K562 (cell line): ENCODE data around the gene SNAI1. TPM values are rescaled to one million over a fixed set of nuclear protein-coding genes. Genes with fewer than 3 reads are reported as not detected.

Source experiments
- ATAC-seq: fragments of 200-7000 bp; cut with Tn5 transposase; 3 replicates; pipeline ENCODE4 v1.9.1; 2020; ENCODE audit warnings: moderate library complexity
- BruUV-seq: library from RNA; stranded (reverse); fragments of 400-500 nt; replicated peaks from 2 replicates; lab custom pipeline; 2021; lab: Mats Ljungman, UMichigan
- CTCF ChIA-PET: fragments of 300-600 bp; formaldehyde crosslinking; extraction: SDS; loops from one replicate; lab custom pipeline; 2021; ENCODE audit warnings: low intra/inter-chr PET ratio; lab: Yijun Ruan, JAX
- POLR2A ChIA-PET: fragments of 300-600, 350-650 bp; sonication (Branson Sonifier 250); formaldehyde crosslinking; extraction: SDS; loops from one replicate; lab custom pipeline; 2021; ENCODE audit warnings: antibody characterized with exemption, inconsistent platforms; lab: Yijun Ruan, JAX
- DNase-seq, 4 experiments: peaks; one replicate each; pipeline versions ENCODE4 v3.0.0 to v3.0.0-alpha.2; 2011 to 2018; ENCODE audit warnings: low spot score in 3 of 4, mixed read lengths in 3 of 4; ENCODE audit errors: extremely low read depth in 1 of 4
- FAIRE-seq: peaks from 2 replicates; lab custom pipeline; 2011; peaks lifted over from hg19 to GRCh38; lab: Jason Lieb, UNC
- H2AFZ ChIP-seq: 2 replicates; pipeline ENCODE4 v1.6.0; 2011; ENCODE audit warnings: low read depth, low read length, control low read depth, inconsistent platforms
- H3K27ac ChIP-seq: fragments of 200-600 bp; 3 replicates; pipeline ENCODE4 v1.8.0; 2011; ENCODE audit warnings: low read depth, mild to moderate bottlenecking, control low read depth, inconsistent platforms, low read length, moderate library complexity, mixed read lengths; ENCODE audit errors: extremely low read depth
- H3K27me3 ChIP-seq, 2 experiments: fragments of 300-600 bp in 1 of 2; 2 replicates in 1 of 2; 3 replicates in 1 of 2; pipeline versions ENCODE4 v1.6.0 to v1.8.0; 2011; ENCODE audit warnings: inconsistent platforms in 2 of 2, low read length in 2 of 2, mild to moderate bottlenecking in 1 of 2, mixed read lengths in 1 of 2, moderate library complexity in 1 of 2; ENCODE audit not compliant: control insufficient read depth in 2 of 2, insufficient read depth in 2 of 2
- H3K36me3 ChIP-seq: fragments of 300-600 bp; 3 replicates; pipeline ENCODE4 v1.8.0; 2011; ENCODE audit warnings: mild to moderate bottlenecking, low read length, inconsistent platforms; ENCODE audit not compliant: control insufficient read depth, insufficient read depth
- H3K4me1 ChIP-seq, 2 experiments: fragments of 200-600 bp in 1 of 2; replicated peaks in 1 of 2; 2 replicates in 1 of 2; 3 replicates in 1 of 2; pipeline versions ENCODE4 v1.5.1 to v1.8.0; 2011; ENCODE audit warnings: inconsistent platforms in 2 of 2, low read length in 2 of 2, mild to moderate bottlenecking in 1 of 2, mixed read lengths in 1 of 2, moderate library complexity in 1 of 2; ENCODE audit not compliant: control insufficient read depth in 2 of 2, insufficient read depth in 2 of 2
- H3K4me2 ChIP-seq: 2 replicates; pipeline ENCODE4 v1.6.1; 2011; ENCODE audit warnings: low read length, control low read depth, inconsistent platforms, mixed read lengths; ENCODE audit not compliant: insufficient read depth
- H3K4me3 ChIP-seq: fragments of 200-600 bp; sonication (generic), shearing (Covaris generic); 2 replicates; pipeline ENCODE4 v1.5.1; 2016; ENCODE audit warnings: control low read depth, inconsistent platforms
- H3K79me2 ChIP-seq: fragments of 200-600 bp; 3 replicates; pipeline ENCODE4 v1.8.0; 2011; ENCODE audit warnings: low read length, inconsistent platforms; ENCODE audit not compliant: control insufficient read depth, insufficient read depth
- H3K9ac ChIP-seq, 2 experiments: 2 replicates each; pipeline versions ENCODE4 v1.6.0 to v1.6.1; 2011; ENCODE audit warnings: low read depth in 2 of 2, low read length in 2 of 2, control low read depth in 1 of 2, inconsistent platforms in 1 of 2, mild to moderate bottlenecking in 1 of 2, mixed read lengths in 1 of 2; ENCODE audit not compliant: insufficient read depth in 1 of 2
- H3K9me1 ChIP-seq: one replicate; pipeline ENCODE4 v1.6.0; 2011; ENCODE audit warnings: inconsistent platforms, mild to moderate bottlenecking, low read length, moderate library complexity; ENCODE audit not compliant: control insufficient read depth, insufficient read depth
- H3K9me3 ChIP-seq: replicated peaks from 2 replicates; pipeline ENCODE4 v1.5.1; 2011; ENCODE audit warnings: low read depth, low read length, inconsistent platforms; ENCODE audit not compliant: control insufficient read depth, insufficient read depth
- H4K20me1 ChIP-seq: replicated peaks from 2 replicates; pipeline ENCODE4 v1.6.1; 2011; ENCODE audit warnings: low read length, inconsistent platforms, mixed read lengths; ENCODE audit not compliant: control insufficient read depth, insufficient read depth
- CBFB ChIP-seq: sonication (generic); formaldehyde crosslinking; IDR thresholded peaks from 2 replicates; pipeline ENCODE4 v1.4.0; 2020; ENCODE audit warnings: mild to moderate bottlenecking, missing genetic modification reagents
- CHD7 ChIP-seq: fragments of 200-600 bp; sonication (generic); IDR thresholded peaks from one replicate; pipeline ENCODE4 v1.6.1; 2012; ENCODE audit warnings: mild to moderate bottlenecking, low read depth, low read length, inconsistent platforms
- FOXK2 ChIP-seq, 2 experiments: fragments of 450-650 bp; IDR thresholded peaks in 1 of 2; conservative IDR thresholded peaks in 1 of 2; 2 replicates each; pipeline ENCODE4 v1.6.1; 2016; ENCODE audit warnings: low read depth in 2 of 2, mild to moderate bottlenecking in 1 of 2
- POLR2G ChIP-seq: fragments of 200-400 bp; formaldehyde crosslinking; IDR thresholded peaks from 2 replicates; pipeline ENCODE4 v1.6.1; 2017; ENCODE audit warnings: low read depth, mild to moderate bottlenecking, antibody characterized with exemption, low read length, moderate library complexity
- RBFOX2 ChIP-seq: fragments of 200-400 bp; formaldehyde crosslinking; IDR thresholded peaks from 2 replicates; pipeline ENCODE4 v1.6.1; 2017; ENCODE audit warnings: low read depth, mild to moderate bottlenecking, low read length, moderate library complexity
- ZNF311 ChIP-seq: fragments of 250-450 bp; sonication (Bioruptor Pico); IDR thresholded peaks from 2 replicates; pipeline ENCODE4 v1.4.0; 2020; ENCODE audit warnings: mild to moderate bottlenecking, moderate library complexity
- WGBS: fragments of 100-300 bp; shearing (Covaris generic); methylation state at CpG from one replicate; pipeline ENCODE4 v1.1.6; 2016; ENCODE audit warnings: low coverage, mixed read lengths; ENCODE audit not compliant: insufficient coverage; ENCODE audit errors: missing lambda C conversion rate; 5-methylcytosine and 5-hydroxymethylcytosine counted together
- in situ Hi-C: fragments of 300-500 bp; cut with MboI; formaldehyde crosslinking; loops from 4 replicates; pipeline ENCODE4 v1.15.0; 2018; ENCODE audit warnings: inconsistent platforms, mixed read lengths
- intact Hi-C: fragments of 100-400 bp; cut with micrococcal nuclease; formaldehyde crosslinking; loops from 2 replicates; pipeline ENCODE4 v1.14.2; 2022
- polyA plus RNA-seq, 8 experiments: library from polyadenylated mRNA; depleted of rRNA in 4 of 8; stranded (reverse) in 5 of 8; unstranded in 3 of 8; fragments of >200 nt; fragmentation: Nextera tagmentation in 2 of 8; fragmentation: Illumina TruSeq in 1 of 8; extraction: Ambion mirVana in 2 of 8; extraction: Trizol in 1 of 8; gene quantifications; 2 replicates each; pipeline versions ENCODE4 v1.2.1 to v1.2.3, GENCODE V29; 2011 to 2014; ENCODE audit warnings: inconsistent platforms in 1 of 8, missing spikeins in 1 of 8
- total RNA-seq, 7 experiments: library from RNA; depleted of rRNA in 6 of 7; stranded (reverse); fragments of >200 nt in 6 of 7; fragmentation: Illumina TruSeq in 2 of 7; extraction: Trizol in 2 of 7; gene quantifications; 2 replicates each; pipeline versions ENCODE4 v1.2.1 to v1.2.3, GENCODE V29; 2011 to 2021; ENCODE audit warnings: low replicate concordance in 1 of 7
- TF ChIP-seq, protein P1 (sequence below): fragments of 250-450 bp; sonication (Bioruptor Pico); IDR thresholded peaks from 2 replicates; pipeline ENCODE4 v1.5.0; 2021

SNAI1 gene
- total and polyA plus RNA-seq, 9 of the 15 experiments (the other 6 are each of a cell fraction or from before 2014, with no cell fraction given), result 0.32 to 11.6 (median 2.0) TPM

DNA sequence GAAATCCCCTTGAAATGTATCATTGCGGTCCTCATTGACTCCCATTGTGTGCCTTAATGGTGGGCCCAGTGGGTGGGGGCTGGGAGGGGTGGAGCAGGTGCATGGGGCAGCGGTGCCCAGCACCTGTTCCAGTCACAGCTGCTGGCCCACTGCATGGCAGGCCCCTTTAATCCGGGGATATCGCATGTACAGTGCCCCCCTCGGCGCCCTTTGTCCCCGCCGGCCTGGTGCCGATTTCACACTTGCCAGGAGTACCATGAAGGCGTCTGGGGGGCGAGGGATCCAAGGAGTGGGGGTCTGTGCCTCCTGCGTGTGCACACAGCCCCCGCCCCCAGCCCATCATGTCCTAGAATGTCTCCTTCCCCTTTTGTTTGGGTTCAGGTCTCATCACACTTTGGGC is 2.8 kb downstream of the SNAI1 start:
- POLR2A ChIA-PET, result interaction anchor here (0.6 to 6.3 kb wide), 19 partner anchors 7 to 274 kb away, joined by 3 to 78 read pairs (median 6); no protein-coding TSS in a partner anchor
- in situ Hi-C loops, result no loop called here
- Histone ChIP-seq H2AFZ (no peak overlapping the region), H3K27me3 (no peaks in the 10 kb centered on the region), H3K4me1 (peaks cover 80 to 83% of the 10 kb centered on the region in 2 experiments), H3K9me3 (no peaks in the 10 kb centered on the region), H3K36me3 (peaks cover 55% of the 10 kb centered on the region), H3K9me1 (peaks cover 8% of the 10 kb centered on the region)
- CTCF ChIA-PET, result no interaction called here
- no peak for FAIRE-seq
- no peak for ATAC-seq
- no TSS peak for BruUV-seq
- peak in 1 of 4 experiments; percentile 17 for DNase-seq
- TF ChIP-seq CHD7, result no peak
- TF ChIP-seq, protein P1, sequence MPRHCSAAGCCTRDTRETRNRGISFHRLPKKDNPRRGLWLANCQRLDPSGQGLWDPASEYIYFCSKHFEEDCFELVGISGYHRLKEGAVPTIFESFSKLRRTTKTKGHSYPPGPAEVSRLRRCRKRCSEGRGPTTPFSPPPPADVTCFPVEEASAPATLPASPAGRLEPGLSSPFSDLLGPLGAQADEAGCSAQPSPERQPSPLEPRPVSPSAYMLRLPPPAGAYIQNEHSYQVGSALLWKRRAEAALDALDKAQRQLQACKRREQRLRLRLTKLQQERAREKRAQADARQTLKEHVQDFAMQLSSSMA, result no peak
- TF ChIP-seq POLR2G, result peak; percentile 75
- TF ChIP-seq CBFB (CRISPR knock-in tag), result no peak
- TF ChIP-seq FOXK2 (conservative IDR thresholded peaks at IDR 0.05 in 1 of 2, IDR thresholded peaks at IDR 0.05 in 1 of 2; ENCODE audit: low read depth in 2 of 2), result no peak
- TF ChIP-seq RBFOX2, result peak; percentile 80
- TF ChIP-seq ZNF311, result no peak
- TF ChIP-seq, all 486 proteins: peak for 2
- peaks cover 50% of the 10 kb centered on the region for H3K79me2 ChIP-seq
- intact Hi-C loops, result loop anchor here (10.0 kb wide), 1 partner anchor 479 kb away; no protein-coding TSS in a partner anchor
- peak overlapping the region; percentile 98 for H3K4me2 ChIP-seq
- H3K4me3 ChIP-seq, result peak overlapping the region; percentile 92
- 80% methylated on average over 11 of the region's 13 CpGs for WGBS
- peak overlapping the region; percentile 14 to 85; a peak in 3 of 4 replicates for H3K9ac ChIP-seq
- H3K27ac ChIP-seq, result peak overlapping the region; percentile 42; the same call in 1 of the 3 replicates
- H4K20me1 ChIP-seq, result no peaks in the 10 kb centered on the region; the same call in 1 of the 2 replicates
